Fibroblast of skin of scalp (primary cell): ENCODE results near the gene TRAF4.
"Not testable (repeated sequence)": the region's sequence is repeated elsewhere in the genome, so short reads cannot be mapped to it uniquely, and the experiment has no call there.

Source experiments
- DNase-seq: peaks from one replicate; pipeline ENCODE4 v3.0.0-alpha.2; 2013

TRAF4 gene

GRCh38 chr17:28792877-28793661, 49.3 kb downstream of the TRAF4 start:
- no peak for DNase-seq

GRCh38 chr17:28794846-28795441, 51.1 kb downstream of the TRAF4 start:
- DNase-seq = not testable (repeated sequence)

GRCh38 chr17:28796062-28796461, 52.3 kb downstream of the TRAF4 start:
- DNase-seq = no peak
